Peyer's patch (tissue), 4 donors: ENCODE results near the gene BRD9.

Experiments
- CTCF ChIP-seq, 6 experiments: fragments of 450-650 bp in 4 of 6; fragments of 200-600 bp in 2 of 6; sonication (generic) in 1 of 6; IDR thresholded peaks; one replicate each; pipeline ENCODE4 v1.5.1; 2017 to 2019; ENCODE audit warnings: antibody characterized with exemption in 6 of 6, mild to moderate bottlenecking in 3 of 6, moderate library complexity in 1 of 6
- POLR2A ChIP-seq, 2 donors: fragments of 450-650 bp; IDR thresholded peaks; one replicate each; pipeline ENCODE4 v1.5.1; 2017; ENCODE audit warnings: antibody characterized with exemption in 2 of 2, mild to moderate bottlenecking in 2 of 2, moderate library complexity in 2 of 2

GRCh38 chr5:865168-865521, 27.5 kb downstream of the BRD9 start:
- TF ChIP-seq POLR2A (IDR thresholded peaks at IDR 0.05) (no peak), CTCF (IDR thresholded peaks at IDR 0.05) (no peak)
